IMR-90 (cell line): ENCODE measurements around the gene DUSP16. TPM values are rescaled to one million over a fixed set of nuclear protein-coding genes. Genes with fewer than 3 reads are reported as not detected.
A peak's percentile ranks its signal among the peaks of the same experiment; 100 is the strongest.

Experiments
- ATAC-seq: fragments of 200-7000 bp; cut with Tn5 transposase; 2 replicates; pipeline ENCODE4 v1.9.1; 2020; ENCODE audit warnings: low read depth, mild to moderate bottlenecking, moderate library complexity
- BruUV-seq: library from RNA; stranded (reverse); fragments of 400-500 nt; replicated peaks from 2 replicates; lab custom pipeline; 2021; lab: Mats Ljungman, UMichigan
- CTCF ChIA-PET: fragments of 300-600 bp; formaldehyde crosslinking; extraction: SDS; loops from one replicate; lab custom pipeline; 2021; ENCODE audit warnings: antibody characterized with exemption; lab: Yijun Ruan, JAX
- POLR2A ChIA-PET: fragments of 300-600 bp; sonication (Branson Sonifier 250); formaldehyde crosslinking; loops from one replicate; lab custom pipeline; 2022; ENCODE audit warnings: antibody characterized with exemption; ENCODE audit not compliant: unreplicated experiment; lab: Charles Lee
- DNase-seq: peaks from one replicate; pipeline ENCODE4 v3.0.0; 2013
- H2AFZ ChIP-seq: replicated peaks from 2 replicates; pipeline ENCODE3; 2013; ENCODE audit warnings: low read length, mild to moderate bottlenecking; ENCODE audit not compliant: poor library complexity
- H2AK5ac ChIP-seq: 2 replicates; pipeline ENCODE4 v1.6.1; 2013; ENCODE audit warnings: low read depth, low read length, inconsistent platforms
- H2AK9ac ChIP-seq: replicated peaks from 2 replicates; pipeline ENCODE3; 2013; ENCODE audit warnings: mild to moderate bottlenecking, low read depth, low read length, moderate library complexity; ENCODE audit not compliant: poor library complexity
- H2BK120ac ChIP-seq: 2 replicates; pipeline ENCODE4 v1.6.1; 2013; ENCODE audit warnings: low read depth, low read length, inconsistent platforms
- H2BK15ac ChIP-seq: 3 replicates; pipeline ENCODE4 v1.6.1; 2013; ENCODE audit warnings: low read depth, low read length, inconsistent platforms
- H2BK20ac ChIP-seq: 2 replicates; pipeline ENCODE4 v1.6.1; 2013; ENCODE audit warnings: low read depth, mild to moderate bottlenecking, inconsistent platforms, low read length, moderate library complexity
- H2BK5ac ChIP-seq: 2 replicates; pipeline ENCODE4 v1.6.1; 2013; ENCODE audit warnings: mild to moderate bottlenecking, low read depth, low read length, inconsistent platforms; ENCODE audit not compliant: poor library complexity, severe bottlenecking
- H3K14ac ChIP-seq: replicated peaks from 2 replicates; pipeline ENCODE4 v1.6.1; 2013; ENCODE audit warnings: low read depth, low read length, inconsistent platforms
- H3K18ac ChIP-seq: 2 replicates; pipeline ENCODE4 v1.6.1; 2013; ENCODE audit warnings: low read depth, low read length, control low read depth
- H3K23ac ChIP-seq: 2 replicates; pipeline ENCODE4 v1.6.1; 2013; ENCODE audit warnings: low read depth, low read length, inconsistent platforms
- H3K27ac ChIP-seq: 2 replicates; pipeline ENCODE4 v1.5.1; 2013; ENCODE audit warnings: mild to moderate bottlenecking, control low read depth, low read length; ENCODE audit not compliant: insufficient read depth
- H3K27me3 ChIP-seq: 2 replicates; pipeline ENCODE4 v1.6.1; 2013; ENCODE audit warnings: low read length; ENCODE audit not compliant: control insufficient read depth, insufficient read depth
- H3K36me3 ChIP-seq: 2 replicates; pipeline ENCODE4 v1.6.1; 2013; ENCODE audit warnings: low read length, mixed read lengths; ENCODE audit not compliant: control insufficient read depth, insufficient read depth
- H3K4ac ChIP-seq: 2 replicates; pipeline ENCODE4 v1.6.1; 2013; ENCODE audit warnings: low read depth, low read length, inconsistent platforms
- H3K4me1 ChIP-seq: 2 replicates; pipeline ENCODE4 v1.6.1; 2013; ENCODE audit warnings: low read length, mixed read lengths; ENCODE audit not compliant: control insufficient read depth, insufficient read depth
- H3K4me2 ChIP-seq: 2 replicates; pipeline ENCODE4 v1.6.1; 2013; ENCODE audit warnings: low read depth, mild to moderate bottlenecking, control low read depth, low read length, moderate library complexity
- H3K4me3 ChIP-seq: 2 replicates; pipeline ENCODE4 v1.5.1; 2013; ENCODE audit warnings: low read depth, mild to moderate bottlenecking, control low read depth, low read length, moderate library complexity; ENCODE audit not compliant: insufficient read depth
- H3K56ac ChIP-seq: 2 replicates; pipeline ENCODE4 v1.6.1; 2013; ENCODE audit warnings: low read length, inconsistent platforms; ENCODE audit not compliant: insufficient read depth; ENCODE audit errors: extremely low read depth
- H3K79me1 ChIP-seq, 2 experiments: 2 replicates each; pipeline ENCODE4 v1.6.1; 2013; ENCODE audit warnings: low read length in 2 of 2, inconsistent platforms in 1 of 2, low read depth in 1 of 2
- H3K9ac ChIP-seq: 2 replicates; pipeline ENCODE4 v1.6.1; 2013; ENCODE audit warnings: low read depth, low read length, control low read depth
- H3K9me1 ChIP-seq: 2 replicates; pipeline ENCODE4 v1.6.1; 2013; ENCODE audit warnings: low read length, inconsistent platforms; ENCODE audit not compliant: insufficient read depth
- H3K9me3 ChIP-seq: 2 replicates; pipeline ENCODE4 v1.6.1; 2013; ENCODE audit warnings: low read length; ENCODE audit not compliant: control insufficient read depth, insufficient read depth
- H4K20me1 ChIP-seq: 2 replicates; pipeline ENCODE4 v1.6.1; 2013; ENCODE audit warnings: low read length, inconsistent platforms; ENCODE audit not compliant: insufficient read depth
- H4K5ac ChIP-seq: 2 replicates; pipeline ENCODE4 v1.6.1; 2013; ENCODE audit warnings: mild to moderate bottlenecking, low read depth, low read length, control low read depth
- H4K8ac ChIP-seq, 2 experiments: 2 replicates each; pipeline ENCODE4 v1.6.1; 2013; ENCODE audit warnings: low read depth in 2 of 2, low read length in 2 of 2, control low read depth in 1 of 2, inconsistent platforms in 1 of 2
- H4K91ac ChIP-seq: 2 replicates; pipeline ENCODE4 v1.6.1; 2013; ENCODE audit warnings: low read depth, low read length, inconsistent platforms; ENCODE audit not compliant: insufficient read depth
- CTCF ChIP-seq: conservative IDR thresholded peaks from 2 replicates; pipeline ENCODE4 v1.5.1; 2012; ENCODE audit warnings: mild to moderate bottlenecking, low read depth, low read length, improper control_type of control experiment
- FOS ChIP-seq: fragments of 150-350 bp; IDR thresholded peaks from 2 replicates; pipeline ENCODE4 v1.6.1; 2016; ENCODE audit warnings: low read depth, low read length
- MAFK ChIP-seq: IDR thresholded peaks from 2 replicates; pipeline ENCODE4 v1.6.1; 2012; ENCODE audit warnings: low read depth, low read length, improper control_type of control experiment
- MAZ ChIP-seq: IDR thresholded peaks from 2 replicates; pipeline ENCODE4 v1.6.1; 2012; ENCODE audit warnings: low read depth, mild to moderate bottlenecking, low read length, improper control_type of control experiment, moderate library complexity, borderline replicate concordance
- MXI1 ChIP-seq: IDR thresholded peaks from 2 replicates; pipeline ENCODE4 v1.6.1; 2012; ENCODE audit warnings: low read depth, mild to moderate bottlenecking, low read length, moderate library complexity, borderline replicate concordance
- RAD21 ChIP-seq: IDR thresholded peaks from 2 replicates; pipeline ENCODE4 v1.6.1; 2012; ENCODE audit warnings: low read length, improper control_type of control experiment
- RCOR1 ChIP-seq: IDR thresholded peaks from 2 replicates; pipeline ENCODE4 v1.6.1; 2012; ENCODE audit warnings: mild to moderate bottlenecking, low read length, improper control_type of control experiment; ENCODE audit not compliant: insufficient replicate concordance
- WGBS, 2 experiments: methylation state at CpG; one replicate each; pipeline versions ENCODE4 v1.1.5 to v1.1.7; 2013; ENCODE audit warnings: missing lambda C conversion rate in 2 of 2; ENCODE audit not compliant: insufficient read length in 1 of 2; ENCODE audit errors: extremely low coverage in 2 of 2; 5-methylcytosine and 5-hydroxymethylcytosine counted together
- dilution Hi-C: fragments of 300-500 bp; cut with HindIII; formaldehyde crosslinking; loops from one replicate; pipeline ENCODE4 v1.14.3; 2018; ENCODE audit warnings: low sequenced_read_pairs; ENCODE audit not compliant: unreplicated experiment
- in situ Hi-C: fragments of 300-500 bp; cut with MboI; formaldehyde crosslinking; loops from 3 replicates; pipeline ENCODE4 v1.14.3; 2019; ENCODE audit warnings: low sequenced_read_pairs, inconsistent platforms, mixed read lengths
- intact Hi-C: fragments of 100-400 bp; cut with micrococcal nuclease; formaldehyde crosslinking; loops from 2 replicates; pipeline ENCODE4 v1.10.0; 2022
- polyA plus RNA-seq, 3 experiments: library from polyadenylated mRNA; depleted of rRNA; stranded (reverse); fragments of >200 nt; gene quantifications; 2 replicates each; pipeline ENCODE4 v1.2.3, GENCODE V29; 2012; ENCODE audit warnings: low replicate concordance in 1 of 3
- total RNA-seq: library from RNA; depleted of rRNA; stranded (reverse); fragments of >200 nt; gene quantifications from 2 replicates; pipeline ENCODE4 v1.2.3, GENCODE V29; 2012
- TF ChIP-seq, protein P1 (sequence below): fragments of 150-350 bp; IDR thresholded peaks from 2 replicates; pipeline ENCODE4 v1.6.1; 2016; ENCODE audit warnings: low read depth, mild to moderate bottlenecking, low read length, moderate library complexity, borderline replicate concordance

The DUSP16 gene
- total and polyA plus RNA-seq, 2 of the 4 experiments (the other 2 are of a cell fraction) = 4.7 to 10.0 TPM

DNA sequence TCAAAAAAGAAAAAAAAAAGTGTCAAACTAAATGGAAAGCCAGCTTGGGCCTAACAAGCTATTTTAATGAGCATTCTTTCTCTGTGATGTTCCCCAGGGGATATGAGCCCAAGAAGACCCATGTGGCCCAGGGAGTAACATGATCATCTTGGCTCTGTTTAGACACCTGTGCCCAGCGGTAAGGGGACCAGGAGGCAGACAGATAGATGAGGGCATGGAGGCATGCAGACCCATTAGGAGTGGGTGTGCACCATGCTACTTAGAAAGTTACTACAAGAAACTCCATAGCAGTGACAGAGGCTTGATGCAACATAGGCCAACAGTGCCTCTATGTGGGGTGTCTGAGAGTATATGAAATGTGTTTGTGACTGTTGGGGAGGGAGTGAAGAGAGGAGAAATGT, 45.9 kb upstream of the DUSP16 start:
- no peak overlapping the region for H3K14ac ChIP-seq
- peak; percentile 17 for DNase-seq
- H4K20me1 ChIP-seq = no peaks in the 10 kb centered on the region
- intact Hi-C loops (no loop called here), dilution Hi-C loops (no loop called here), in situ Hi-C loops (no loop called here)
- H2AK5ac ChIP-seq = no peak overlapping the region
- no peak overlapping the region for H4K5ac ChIP-seq
- H2BK5ac ChIP-seq = no peak overlapping the region
- peaks cover 4 to 8% of the 10 kb centered on the region in 2 experiments; a peak in 3 of 4 replicates for H3K79me1 ChIP-seq
- H3K9me1 ChIP-seq = no peaks in the 10 kb centered on the region; the same call in 1 of the 2 replicates
- no peak for ATAC-seq
- no peak overlapping the region; a peak in 1 of 4 replicates for H4K8ac ChIP-seq
- H2BK120ac ChIP-seq = peak overlapping the region; percentile 60
- TF ChIP-seq RAD21 = peak; percentile 14; the same call in 1 of the 2 replicates
- TF ChIP-seq MAZ = no peak
- no peak for TF ChIP-seq RCOR1
- TF ChIP-seq, protein P1, sequence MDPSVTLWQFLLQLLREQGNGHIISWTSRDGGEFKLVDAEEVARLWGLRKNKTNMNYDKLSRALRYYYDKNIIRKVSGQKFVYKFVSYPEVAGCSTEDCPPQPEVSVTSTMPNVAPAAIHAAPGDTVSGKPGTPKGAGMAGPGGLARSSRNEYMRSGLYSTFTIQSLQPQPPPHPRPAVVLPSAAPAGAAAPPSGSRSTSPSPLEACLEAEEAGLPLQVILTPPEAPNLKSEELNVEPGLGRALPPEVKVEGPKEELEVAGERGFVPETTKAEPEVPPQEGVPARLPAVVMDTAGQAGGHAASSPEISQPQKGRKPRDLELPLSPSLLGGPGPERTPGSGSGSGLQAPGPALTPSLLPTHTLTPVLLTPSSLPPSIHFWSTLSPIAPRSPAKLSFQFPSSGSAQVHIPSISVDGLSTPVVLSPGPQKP = no peak
- no peak for TF ChIP-seq MAFK
- TF ChIP-seq FOS = no peak
- 0 out of 2 replicates have a peak, but pooled peaks have one; percentile 12 for TF ChIP-seq CTCF
- TF ChIP-seq MXI1 = no peak
- H3K4me2 ChIP-seq = no peak overlapping the region
- H3K4me3 ChIP-seq = no peak overlapping the region
- H2BK15ac ChIP-seq = no peak overlapping the region
- ChIA-PET POLR2A (no interaction called here), CTCF (no interaction called here)
- H3K9me3 ChIP-seq = no peaks in the 10 kb centered on the region
- H3K27me3 ChIP-seq = no peaks in the 10 kb centered on the region
- peak overlapping the region; percentile 12; the same call in 1 of the 2 replicates for H4K91ac ChIP-seq
- H2AFZ ChIP-seq = peak overlapping the region; percentile 41
- no peaks in the 10 kb centered on the region for H3K36me3 ChIP-seq
- H3K4ac ChIP-seq = no peak overlapping the region
- H3K4me1 ChIP-seq = peaks cover 2% of the 10 kb centered on the region; the same call in 1 of the 2 replicates
- H3K27ac ChIP-seq = no peak overlapping the region
- WGBS, 2 experiments = no CpG with 5 or more reads among the region's 1 CpG
- H2BK20ac ChIP-seq = 0 out of 2 replicates have a peak overlapping the region, but pooled peaks have one; percentile 18
- no peak overlapping the region for H3K18ac ChIP-seq
- H3K23ac ChIP-seq = peak overlapping the region; percentile 17; the same call in 1 of the 2 replicates
- no TSS peak for BruUV-seq
- H3K9ac ChIP-seq = no peak overlapping the region
- peak overlapping the region; percentile 69 for H2AK9ac ChIP-seq
- H3K56ac ChIP-seq = no peak overlapping the region
